Measurements from ENCODE around the gene WDR1.

WDR1 gene

GRCh38 chr4:10078481-10079233 lies 37.9 kb downstream of the WDR1 start:
- Histone ChIP-seq H3K27ac (peak overlapping the region in 2 of 21 experiments; percentile 0 to 29), H3K4me3 (no peak overlapping the region)

- no peak overlapping the region for H3K27ac ChIP-seq
Measured at GRCh38 chr4:10077483-10078335, 38.9 kb downstream of the WDR1 start.

GRCh38 chr4:10077076-10077475 lies 39.5 kb downstream of the WDR1 start:
- H3K27ac ChIP-seq: no peak overlapping the region
- H3K4me3 ChIP-seq: no peak overlapping the region

More at GRCh38 chr4:10077483-10078335, 38.9 kb downstream of the WDR1 start:
- H3K4me3 ChIP-seq: no peak overlapping the region

GRCh38 chr4:10075953-10076391 lies 40.6 kb downstream of the WDR1 start:
- H3K4me3 ChIP-seq: no peak overlapping the region
- H3K27ac ChIP-seq: no peak overlapping the region

GRCh38 chr4:10075158-10075863 lies 41.3 kb downstream of the WDR1 start:
- no peak overlapping the region for H3K27ac ChIP-seq

GRCh38 chr4:10074767-10075105 lies 41.9 kb downstream of the WDR1 start:
- no peak overlapping the region for H3K27ac ChIP-seq
- no peak overlapping the region for H3K4me3 ChIP-seq

More at GRCh38 chr4:10075158-10075863, 41.3 kb downstream of the WDR1 start:
- no peak overlapping the region for H3K4me3 ChIP-seq

- no peak overlapping the region for H3K27ac ChIP-seq
- H3K4me3 ChIP-seq: no peak overlapping the region
Measured at GRCh38 chr4:10074076-10074766, 42.4 kb downstream of the WDR1 start.

GRCh38 chr4:10072420-10073017 lies 44.1 kb downstream of the WDR1 start:
- no peak overlapping the region for H3K4me3 ChIP-seq
- no peak overlapping the region for H3K27ac ChIP-seq

GRCh38 chr4:10069075-10069642 lies 47.4 kb downstream of the WDR1 start:
- H3K27ac ChIP-seq: no peak overlapping the region
- H3K4me3 ChIP-seq: no peak overlapping the region

GRCh38 chr4:10066670-10067651 lies 49.6 kb downstream of the WDR1 start:
- Histone ChIP-seq H3K4me3 (no peak overlapping the region), H3K27ac (no peak overlapping the region)

- H3K4me3 ChIP-seq: no peak overlapping the region
- H3K27ac ChIP-seq: no peak overlapping the region
Measured at GRCh38 chr4:10066206-10066605, 50.4 kb downstream of the WDR1 start.

- no peak overlapping the region for H3K4me3 ChIP-seq
- peak overlapping the region in 8 of 21 experiments; percentile 1 to 55 (median 14) for H3K27ac ChIP-seq
Measured at GRCh38 chr4:10063544-10064300, 52.9 kb downstream of the WDR1 start.

- Histone ChIP-seq H3K4me3 (no peak overlapping the region), H3K27ac (peak overlapping the region in 1 of 21 experiments; percentile 47)
Measured at GRCh38 chr4:10061650-10062415, 54.8 kb downstream of the WDR1 start.

GRCh38 chr4:10058371-10058770 lies 58.2 kb downstream of the WDR1 start:
- Histone ChIP-seq H3K4me3 (no peak overlapping the region), H3K27ac (no peak overlapping the region)

- no peak overlapping the region for H3K27ac ChIP-seq
- no peak overlapping the region for H3K4me3 ChIP-seq
Measured at GRCh38 chr4:10057023-10057395, 59.6 kb downstream of the WDR1 start.

GRCh38 chr4:10056334-10057022 lies 60.1 kb downstream of the WDR1 start:
- Histone ChIP-seq H3K27ac (no peak overlapping the region), H3K4me3 (no peak overlapping the region)
